Astrocyte (in vitro differentiated cells and primary cell): ENCODE measurements around the gene LCK. TPM values are rescaled to one million over a fixed set of nuclear protein-coding genes. Genes with fewer than 3 reads are reported as not detected.

Experiments used
- DNase-seq: peaks from one replicate; pipeline ENCODE4 v3.0.0-alpha.2; 2010; ENCODE audit warnings: low read depth
- FAIRE-seq: peaks from 2 replicates; lab custom pipeline; 2011; peaks lifted over from hg19 to GRCh38; lab: Jason Lieb, UNC
- H2AFZ ChIP-seq: 2 replicates; pipeline ENCODE4 v1.6.0; 2012; ENCODE audit warnings: low read depth, low read length, inconsistent platforms
- H3K27ac ChIP-seq: 2 replicates; pipeline ENCODE4 v1.5.1; 2011; ENCODE audit warnings: low read depth, low read length, inconsistent platforms
- H3K27me3 ChIP-seq: 2 replicates; pipeline ENCODE4 v1.6.0; 2011; ENCODE audit warnings: low read length, inconsistent platforms; ENCODE audit not compliant: insufficient read depth
- H3K36me3 ChIP-seq: 2 replicates; pipeline ENCODE4 v1.5.1; 2011; ENCODE audit warnings: low read length, inconsistent platforms; ENCODE audit not compliant: insufficient read depth
- H3K4me1 ChIP-seq: 2 replicates; pipeline ENCODE4 v1.5.1; 2011; ENCODE audit warnings: low read length, inconsistent platforms; ENCODE audit not compliant: insufficient read depth
- H3K4me2 ChIP-seq: 2 replicates; pipeline ENCODE4 v1.6.0; 2012; ENCODE audit warnings: low read length, inconsistent platforms
- H3K4me3 ChIP-seq: 2 replicates; pipeline ENCODE4 v1.5.1; 2011; ENCODE audit warnings: low read depth, mild to moderate bottlenecking, low read length, inconsistent platforms; ENCODE audit not compliant: insufficient read depth
- H3K79me2 ChIP-seq: 2 replicates; pipeline ENCODE4 v1.6.0; 2012; ENCODE audit warnings: mild to moderate bottlenecking, low read length, inconsistent platforms; ENCODE audit not compliant: insufficient read depth
- H3K9ac ChIP-seq: 2 replicates; pipeline ENCODE4 v1.6.0; 2012; ENCODE audit warnings: mild to moderate bottlenecking, low read length, inconsistent platforms
- H3K9me3 ChIP-seq: 2 replicates; pipeline ENCODE4 v1.5.1; 2012; ENCODE audit warnings: low read depth, mild to moderate bottlenecking, low read length, inconsistent platforms; ENCODE audit not compliant: insufficient read depth
- H4K20me1 ChIP-seq: 2 replicates; pipeline ENCODE4 v1.6.0; 2012; ENCODE audit warnings: low read length, inconsistent platforms; ENCODE audit not compliant: insufficient read depth
- H3K27ac Mint-ChIP-seq: one replicate; pipeline ENCODE4 v1.8.0; 2021; ENCODE audit warnings: mild to moderate bottlenecking, mixed read lengths; ENCODE audit not compliant: unreplicated experiment
- H3K27me3 Mint-ChIP-seq: one replicate; pipeline ENCODE4 v1.8.0; 2021; ENCODE audit warnings: low read depth, mixed read lengths; ENCODE audit not compliant: unreplicated experiment
- H3K36me3 Mint-ChIP-seq: one replicate; pipeline ENCODE4 v1.8.0; 2021; ENCODE audit warnings: low read depth, mixed read lengths; ENCODE audit not compliant: unreplicated experiment
- H3K4me1 Mint-ChIP-seq: one replicate; pipeline ENCODE4 v1.8.0; 2021; ENCODE audit warnings: low read depth, mixed read lengths; ENCODE audit not compliant: unreplicated experiment
- H3K4me3 Mint-ChIP-seq: one replicate; pipeline ENCODE4 v1.8.0; 2021; ENCODE audit warnings: mild to moderate bottlenecking, moderate library complexity, mixed read lengths; ENCODE audit not compliant: unreplicated experiment
- H3K9me3 Mint-ChIP-seq: one replicate; pipeline ENCODE4 v1.8.0; 2021; ENCODE audit warnings: mild to moderate bottlenecking, mixed read lengths; ENCODE audit not compliant: unreplicated experiment
- EZH2 ChIP-seq: IDR thresholded peaks from 2 replicates; pipeline ENCODE4 v1.6.1; 2012; ENCODE audit warnings: mild to moderate bottlenecking, low read length, inconsistent platforms; ENCODE audit not compliant: insufficient read depth
- total RNA-seq: library from RNA; stranded (reverse); gene quantifications from 2 replicates; pipeline ENCODE4 v1.2.1, GENCODE V29; 2021
- TF ChIP-seq, protein P1 (sequence below): IDR thresholded peaks from 2 replicates; pipeline ENCODE4 v1.5.1; 2011; ENCODE audit warnings: low read depth, mild to moderate bottlenecking, inconsistent platforms, low read length, moderate library complexity; ENCODE audit not compliant: insufficient read depth

The LCK gene
- total RNA-seq, 1 donor from 2014 or later: 0.30 TPM

DNA sequence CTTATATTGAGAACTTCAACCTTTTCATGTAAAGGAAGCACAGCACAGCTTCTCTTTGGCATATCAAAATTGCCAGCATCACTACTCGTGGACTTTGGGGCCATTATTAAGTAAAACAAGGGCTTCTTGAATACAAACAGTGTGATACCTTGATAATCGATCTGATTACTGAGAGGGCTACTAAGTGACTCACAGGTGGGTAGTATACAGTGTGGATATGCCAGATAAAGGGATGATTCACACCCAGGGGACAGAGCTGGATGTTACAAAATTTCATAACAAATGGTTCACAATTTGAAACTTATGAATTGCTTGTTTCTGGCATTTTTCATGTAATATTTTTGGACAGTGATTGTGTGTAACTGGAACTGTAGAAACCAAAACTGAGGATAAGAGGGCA lies 56.3 kb downstream of the LCK start:
- no peak overlapping the region for H3K27ac Mint-ChIP-seq
- FAIRE-seq: no peak
- no peak overlapping the region for H3K9ac ChIP-seq

DNA sequence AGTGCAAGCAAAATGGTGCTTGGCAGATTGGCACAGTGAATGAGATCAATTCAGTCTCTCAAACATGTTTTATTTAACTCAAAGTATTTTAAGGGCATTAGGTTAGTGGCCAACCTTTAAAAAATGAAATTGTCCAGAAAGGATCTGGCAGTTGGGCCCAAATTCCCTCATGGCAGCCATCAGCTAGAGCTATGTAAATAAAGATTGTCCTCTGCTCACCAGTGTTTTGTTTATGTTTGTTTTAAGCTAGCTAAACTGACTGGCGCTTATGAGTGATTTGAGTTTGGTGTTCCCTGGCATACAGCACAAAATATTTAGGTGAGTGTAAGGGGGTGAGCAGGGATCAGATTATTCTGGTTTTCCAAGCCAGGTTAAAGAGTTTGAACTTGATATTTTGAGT lies 58.9 kb downstream of the LCK start:
- Histone ChIP-seq H3K9me3 (no peaks in the 10 kb centered on the region), H2AFZ (no peak overlapping the region), H3K4me3 (no peak overlapping the region), H3K9ac (no peak overlapping the region), H4K20me1 (peaks cover 56% of the 10 kb centered on the region), H3K4me1 (no peaks in the 10 kb centered on the region), H3K79me2 (peaks cover 78% of the 10 kb centered on the region), H3K27ac (no peak overlapping the region), H3K36me3 (peaks cover 7% of the 10 kb centered on the region), H3K27me3 (no peaks in the 10 kb centered on the region), H3K4me2 (no peak overlapping the region)
- TF ChIP-seq, protein P1, sequence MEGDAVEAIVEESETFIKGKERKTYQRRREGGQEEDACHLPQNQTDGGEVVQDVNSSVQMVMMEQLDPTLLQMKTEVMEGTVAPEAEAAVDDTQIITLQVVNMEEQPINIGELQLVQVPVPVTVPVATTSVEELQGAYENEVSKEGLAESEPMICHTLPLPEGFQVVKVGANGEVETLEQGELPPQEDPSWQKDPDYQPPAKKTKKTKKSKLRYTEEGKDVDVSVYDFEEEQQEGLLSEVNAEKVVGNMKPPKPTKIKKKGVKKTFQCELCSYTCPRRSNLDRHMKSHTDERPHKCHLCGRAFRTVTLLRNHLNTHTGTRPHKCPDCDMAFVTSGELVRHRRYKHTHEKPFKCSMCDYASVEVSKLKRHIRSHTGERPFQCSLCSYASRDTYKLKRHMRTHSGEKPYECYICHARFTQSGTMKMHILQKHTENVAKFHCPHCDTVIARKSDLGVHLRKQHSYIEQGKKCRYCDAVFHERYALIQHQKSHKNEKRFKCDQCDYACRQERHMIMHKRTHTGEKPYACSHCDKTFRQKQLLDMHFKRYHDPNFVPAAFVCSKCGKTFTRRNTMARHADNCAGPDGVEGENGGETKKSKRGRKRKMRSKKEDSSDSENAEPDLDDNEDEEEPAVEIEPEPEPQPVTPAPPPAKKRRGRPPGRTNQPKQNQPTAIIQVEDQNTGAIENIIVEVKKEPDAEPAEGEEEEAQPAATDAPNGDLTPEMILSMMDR: no peak
- no peak for TF ChIP-seq EZH2
- Mint-ChIP-seq H3K36me3 (peaks cover 24% of the 10 kb centered on the region), H3K27ac (no peak overlapping the region), H3K27me3 (no peaks in the 10 kb centered on the region), H3K9me3 (no peaks in the 10 kb centered on the region), H3K4me1 (no peaks in the 10 kb centered on the region), H3K4me3 (no peak overlapping the region)
- FAIRE-seq (no peak), DNase-seq (no peak)

More for the DNA sequence above, 56.3 kb downstream of the LCK start:
- Histone ChIP-seq H2AFZ (no peak overlapping the region), H3K4me1 (no peaks in the 10 kb centered on the region), H3K79me2 (peaks cover 69% of the 10 kb centered on the region), H3K36me3 (peaks cover 23% of the 10 kb centered on the region), H3K27ac (no peak overlapping the region), H4K20me1 (peaks cover 53% of the 10 kb centered on the region), H3K4me2 (no peak overlapping the region), H3K9me3 (no peaks in the 10 kb centered on the region), H3K4me3 (no peak overlapping the region), H3K27me3 (no peaks in the 10 kb centered on the region)
- TF ChIP-seq EZH2: no peak
- TF ChIP-seq, protein P1: no peak
- DNase-seq: peak; percentile 22
- H3K9me3 Mint-ChIP-seq: no peaks in the 10 kb centered on the region
- H3K36me3 Mint-ChIP-seq: peaks cover 29% of the 10 kb centered on the region
- no peaks in the 10 kb centered on the region for H3K27me3 Mint-ChIP-seq
- H3K4me1 Mint-ChIP-seq: peaks cover 2% of the 10 kb centered on the region
- no peak overlapping the region for H3K4me3 Mint-ChIP-seq

DNA sequence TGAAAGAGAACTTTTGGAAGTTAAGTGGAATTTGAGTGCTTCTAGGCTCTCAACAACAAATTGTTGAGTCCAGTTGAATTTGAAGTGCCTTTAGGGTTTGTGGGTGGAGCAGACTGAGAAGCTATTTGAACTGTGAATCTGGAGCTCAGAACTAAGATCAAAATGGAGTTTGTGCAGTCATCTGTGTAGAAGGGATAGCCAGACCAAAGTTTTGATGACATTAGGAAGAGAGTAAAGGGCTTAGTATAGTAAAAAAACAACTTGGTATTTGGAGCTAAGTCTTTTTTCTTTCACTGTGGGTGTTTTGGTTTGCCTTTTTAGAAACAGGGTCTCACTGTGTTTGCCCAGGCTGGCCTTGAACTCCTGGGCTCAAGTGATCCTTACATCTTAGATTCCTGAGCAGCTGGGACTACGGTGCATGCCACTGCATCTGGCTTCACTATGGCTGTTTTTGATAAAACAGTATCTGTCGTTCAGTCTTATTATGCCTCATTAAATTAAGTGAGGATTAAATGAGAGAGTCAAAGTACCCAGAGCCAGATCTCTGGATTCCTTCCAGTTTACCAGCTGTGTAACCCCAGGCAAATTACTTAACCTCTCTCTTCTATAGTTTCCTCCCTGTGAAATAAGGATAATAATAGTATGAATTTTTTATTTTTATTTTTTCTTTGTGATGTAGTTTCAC lies 60.8 kb downstream of the LCK start:
- peaks cover 62% of the 10 kb centered on the region for H3K79me2 ChIP-seq
- no peaks in the 10 kb centered on the region for H3K27me3 ChIP-seq
- no peaks in the 10 kb centered on the region for H3K4me1 ChIP-seq
- TF ChIP-seq, protein P1: no peak
- TF ChIP-seq EZH2: no peak
- H3K9me3 ChIP-seq: no peaks in the 10 kb centered on the region
- no peak overlapping the region for H3K4me3 ChIP-seq
- no peak for FAIRE-seq
- Mint-ChIP-seq H3K9me3 (no peaks in the 10 kb centered on the region), H3K4me3 (no peak overlapping the region), H3K27ac (no peak overlapping the region), H3K27me3 (no peaks in the 10 kb centered on the region), H3K36me3 (peaks cover 19% of the 10 kb centered on the region), H3K4me1 (no peaks in the 10 kb centered on the region)
- H3K27ac ChIP-seq: no peak overlapping the region
- no peak overlapping the region for H2AFZ ChIP-seq
- DNase-seq: no peak
- H3K36me3 ChIP-seq: peaks cover 3% of the 10 kb centered on the region
- H3K4me2 ChIP-seq: no peak overlapping the region
- peaks cover 54% of the 10 kb centered on the region for H4K20me1 ChIP-seq
- H3K9ac ChIP-seq: no peak overlapping the region
